T-helper 17 cell (primary cell): ENCODE data around the gene KAZN. TPM values are rescaled to one million over a fixed set of nuclear protein-coding genes. Genes with fewer than 3 reads are reported as not detected.

Experiments used
- ATAC-seq: fragments of 150-1000 bp; cut with Tn5 transposase; 2 replicates; pipeline ENCODE4 v1.10.0; 2021; ENCODE audit warnings: mild to moderate bottlenecking, moderate library complexity
- DNase-seq, 3 donors: peaks; one replicate each; pipeline versions ENCODE4 v3.0.0 to v3.0.0-alpha.2; 2020 to 2021
- H3K9me3 ChIP-seq: one replicate; pipeline ENCODE4 v1.7.0; 2013; ENCODE audit warnings: low read length, mild to moderate bottlenecking; ENCODE audit not compliant: control insufficient read depth, poor library complexity, severe bottlenecking
- H3K27ac Mint-ChIP-seq: one replicate; pipeline ENCODE4 v1.8.0; 2022; ENCODE audit warnings: mild to moderate bottlenecking, moderate library complexity, mixed read lengths
- H3K27me3 Mint-ChIP-seq: one replicate; pipeline ENCODE4 v1.8.0; 2022; ENCODE audit warnings: mixed read lengths
- H3K36me3 Mint-ChIP-seq: one replicate; pipeline ENCODE4 v1.8.0; 2022; ENCODE audit warnings: low read depth, mixed read lengths
- H3K4me1 Mint-ChIP-seq: one replicate; pipeline ENCODE4 v1.8.0; 2022; ENCODE audit warnings: mild to moderate bottlenecking, mixed read lengths
- H3K4me3 Mint-ChIP-seq: one replicate; pipeline ENCODE4 v1.8.0; 2022; ENCODE audit warnings: mild to moderate bottlenecking, moderate library complexity, mixed read lengths
- total RNA-seq, 4 donors: library from RNA in 2 of 4; stranded (reverse) in 2 of 4; gene quantifications; one replicate each; pipeline ENCODE4 v1.2.3 and lab custom pipeline; 2022 to 2026

The KAZN gene
- total RNA-seq, 2 donors from 2014 or later: 0.10 to 0.62 TPM

DNA sequence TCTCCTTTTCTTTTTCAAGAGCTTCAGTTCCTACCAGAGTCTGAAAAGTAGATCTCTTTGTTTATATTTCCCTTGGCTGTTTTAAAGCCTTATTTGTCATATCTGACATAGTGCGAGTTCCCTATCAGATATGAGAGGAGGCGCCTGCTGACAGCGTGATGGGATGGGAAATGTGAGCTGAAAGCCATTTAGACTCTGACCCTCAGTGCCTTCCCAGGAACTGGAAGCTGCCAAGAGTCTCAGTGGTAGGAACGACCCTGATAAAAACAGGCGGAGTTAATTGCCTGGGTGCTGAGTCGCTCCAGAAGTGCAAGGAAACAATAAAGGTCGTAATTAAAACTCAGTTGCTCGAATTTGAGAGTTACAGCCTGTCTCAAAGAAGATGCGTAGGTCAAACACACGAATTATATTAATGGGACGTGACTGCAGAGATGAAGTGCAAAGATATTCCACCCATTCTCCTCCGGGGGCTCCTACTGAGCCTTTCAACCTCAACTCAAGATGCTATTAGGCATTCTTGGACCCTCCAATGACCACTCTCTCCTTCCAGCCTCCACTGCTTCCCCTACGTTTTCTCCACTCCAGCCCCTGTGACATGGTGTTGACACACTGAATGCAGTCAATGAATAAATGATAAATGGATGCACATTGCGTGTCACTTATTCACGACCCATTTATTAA, 84.6 kb downstream of the KAZN start:
- Mint-ChIP-seq H3K27ac (no peak overlapping the region), H3K4me1 (peaks cover 2% of the 10 kb centered on the region), H3K4me3 (no peak overlapping the region), H3K27me3 (no peaks in the 10 kb centered on the region), H3K36me3 (no peaks in the 10 kb centered on the region)
- no peak for ATAC-seq
- no peak for DNase-seq
- no peaks in the 10 kb centered on the region for H3K9me3 ChIP-seq

DNA sequence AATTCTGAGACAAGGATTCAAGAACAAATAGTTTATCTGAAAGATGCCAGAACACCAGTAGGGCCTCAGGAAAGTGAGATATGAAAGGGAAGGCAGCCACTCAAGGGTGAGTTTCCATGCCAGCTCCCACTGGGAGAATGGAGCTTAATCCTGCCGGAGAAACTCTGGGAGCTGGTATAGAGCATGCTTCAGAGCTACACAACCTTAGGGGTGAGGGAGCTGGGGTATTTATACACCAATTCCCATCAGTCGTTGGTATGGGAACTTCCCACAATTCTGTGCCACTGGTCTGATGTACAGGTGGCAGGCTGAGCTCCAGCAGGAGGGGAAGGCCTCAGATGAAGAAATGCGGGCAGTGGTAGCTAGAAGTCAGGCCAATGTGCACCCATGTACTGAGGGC, 86.6 kb downstream of the KAZN start:
- DNase-seq (no peak), ATAC-seq (no peak)
- Mint-ChIP-seq H3K27me3 (no peaks in the 10 kb centered on the region), H3K4me1 (peaks cover 2% of the 10 kb centered on the region), H3K4me3 (no peak overlapping the region), H3K36me3 (no peaks in the 10 kb centered on the region), H3K27ac (no peak overlapping the region)
- H3K9me3 ChIP-seq: no peaks in the 10 kb centered on the region

DNA sequence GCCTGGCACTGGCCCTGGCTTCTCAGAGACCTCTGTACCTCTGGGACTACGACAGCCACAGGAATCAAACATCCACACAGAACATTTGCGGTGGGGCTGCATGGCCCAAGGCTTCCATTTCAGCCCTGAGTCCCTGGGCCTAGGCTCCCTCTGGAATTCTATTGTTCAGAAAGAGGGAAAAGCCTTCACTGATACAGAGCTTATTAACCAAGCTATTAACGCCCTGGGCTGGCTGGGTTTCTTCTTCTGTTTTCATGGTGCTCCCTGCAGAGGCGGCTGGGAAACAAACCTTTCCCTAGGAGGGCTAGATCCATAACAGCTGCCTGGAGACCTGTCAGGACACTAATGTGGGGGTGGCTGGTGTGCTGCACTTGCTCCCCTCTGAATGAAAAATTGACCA, 88.2 kb downstream of the KAZN start:
- no peak overlapping the region for H3K27ac Mint-ChIP-seq
- DNase-seq (no peak), ATAC-seq (no peak)
- no peak overlapping the region for H3K4me3 Mint-ChIP-seq
- H3K9me3 ChIP-seq: no peaks in the 10 kb centered on the region
- H3K4me1 Mint-ChIP-seq: peaks cover 2% of the 10 kb centered on the region
- H3K27me3 Mint-ChIP-seq: no peaks in the 10 kb centered on the region
- no peaks in the 10 kb centered on the region for H3K36me3 Mint-ChIP-seq

DNA sequence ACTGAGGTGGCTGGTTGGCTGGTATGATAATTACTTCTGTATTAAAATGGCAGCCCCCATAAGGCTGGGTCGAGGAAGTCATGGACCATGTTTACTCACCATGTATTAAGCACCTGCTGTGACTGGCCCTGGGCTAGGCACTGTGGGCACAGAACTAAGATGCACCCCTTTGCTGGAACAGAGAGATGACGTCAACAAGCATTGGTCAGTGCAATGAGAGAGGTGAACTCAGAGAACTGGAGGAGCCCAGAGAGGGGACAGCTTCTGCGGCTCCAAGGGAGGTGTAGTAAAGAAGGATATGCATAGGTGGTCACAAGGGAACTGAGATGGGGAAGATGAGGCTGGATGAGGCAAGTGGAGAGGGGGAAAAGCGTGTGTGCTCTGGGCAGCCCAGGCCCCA, 88.7 kb downstream of the KAZN start:
- Mint-ChIP-seq H3K27me3 (no peaks in the 10 kb centered on the region), H3K4me3 (no peak overlapping the region), H3K27ac (no peak overlapping the region), H3K36me3 (no peaks in the 10 kb centered on the region), H3K4me1 (no peaks in the 10 kb centered on the region)
- no peak for ATAC-seq
- no peak for DNase-seq
- H3K9me3 ChIP-seq: no peaks in the 10 kb centered on the region

DNA sequence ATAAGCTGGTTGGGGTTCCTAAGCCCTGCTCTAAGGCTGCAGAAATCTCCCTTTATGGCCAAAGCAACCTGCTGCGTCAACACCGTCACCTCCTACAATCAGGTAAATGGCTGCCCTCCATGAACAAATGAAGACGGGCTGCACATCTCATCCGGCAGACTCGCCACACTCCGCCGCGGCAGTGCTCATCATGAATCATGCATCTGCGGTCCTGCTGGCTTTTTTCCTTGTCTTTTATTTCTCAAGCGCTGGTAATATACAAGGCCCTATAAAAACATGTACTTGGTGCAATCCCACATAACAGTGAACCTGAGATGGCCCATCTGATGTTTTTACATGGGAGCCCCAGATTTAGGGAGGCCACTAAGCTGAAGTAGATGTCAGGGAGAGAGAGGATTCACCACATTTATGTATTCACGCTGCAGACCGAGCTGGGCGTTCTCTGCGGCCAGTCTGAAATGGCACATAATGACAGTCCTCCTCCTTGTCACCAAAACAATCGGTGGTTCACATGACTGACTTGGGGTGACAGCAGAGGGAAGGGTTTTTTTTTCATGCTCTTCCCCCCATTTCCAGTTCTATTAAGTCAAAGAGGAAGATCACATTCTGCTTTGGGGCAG, 91.6 kb downstream of the KAZN start:
- DNase-seq: no peak
- Mint-ChIP-seq H3K27ac (no peak overlapping the region), H3K27me3 (no peaks in the 10 kb centered on the region), H3K4me1 (no peaks in the 10 kb centered on the region), H3K36me3 (no peaks in the 10 kb centered on the region), H3K4me3 (no peak overlapping the region)
- no peaks in the 10 kb centered on the region for H3K9me3 ChIP-seq
- ATAC-seq: no peak

- DNase-seq (no peak), ATAC-seq (no peak)
- Mint-ChIP-seq H3K4me1 (no peaks in the 10 kb centered on the region), H3K27ac (no peak overlapping the region), H3K36me3 (no peaks in the 10 kb centered on the region), H3K27me3 (peaks cover 22% of the 10 kb centered on the region), H3K4me3 (no peak overlapping the region)
- H3K9me3 ChIP-seq: no peaks in the 10 kb centered on the region
Measured at GRCh38 chr1:14693949-14694348, 95.5 kb downstream of the KAZN start.

- no peak overlapping the region for H3K27ac Mint-ChIP-seq
- H3K36me3 Mint-ChIP-seq: no peaks in the 10 kb centered on the region
- ATAC-seq: no peak
- peaks cover 24% of the 10 kb centered on the region for H3K27me3 Mint-ChIP-seq
- no peak for DNase-seq
- no peaks in the 10 kb centered on the region for H3K4me1 Mint-ChIP-seq
- H3K9me3 ChIP-seq: no peaks in the 10 kb centered on the region
- no peak overlapping the region for H3K4me3 Mint-ChIP-seq
Measured at GRCh38 chr1:14694589-14694988, 96.1 kb downstream of the KAZN start.

GRCh38 chr1:14696761-14697160, 98.3 kb downstream of the KAZN start:
- Mint-ChIP-seq H3K4me1 (no peaks in the 10 kb centered on the region), H3K27ac (no peak overlapping the region), H3K27me3 (peaks cover 24% of the 10 kb centered on the region), H3K36me3 (no peaks in the 10 kb centered on the region), H3K4me3 (no peak overlapping the region)
- no peak for DNase-seq
- no peaks in the 10 kb centered on the region for H3K9me3 ChIP-seq
- ATAC-seq: no peak

DNA sequence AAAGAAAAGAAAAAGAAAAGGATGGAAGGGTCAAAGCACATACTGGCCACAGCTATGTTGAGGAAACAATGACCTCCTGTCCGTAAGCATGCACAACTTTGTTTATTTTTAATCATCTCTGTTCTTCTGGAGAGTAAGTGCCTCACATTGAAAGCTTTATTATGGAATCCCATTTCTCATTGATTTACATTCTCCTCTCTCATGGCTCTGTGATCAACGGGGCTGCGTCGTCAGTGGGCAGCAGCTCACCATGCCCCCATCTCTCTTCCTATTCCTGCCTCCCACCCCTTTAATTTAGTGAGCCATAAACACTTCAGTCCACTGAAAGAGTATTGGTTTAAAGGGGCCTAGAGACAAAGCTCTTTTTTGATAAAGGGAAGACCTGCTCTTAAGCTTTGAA, 98.9 kb downstream of the KAZN start:
- H3K27ac Mint-ChIP-seq: no peak overlapping the region
- H3K4me1 Mint-ChIP-seq: no peaks in the 10 kb centered on the region
- ATAC-seq (no peak), DNase-seq (no peak)
- peaks cover 24% of the 10 kb centered on the region for H3K27me3 Mint-ChIP-seq
- no peaks in the 10 kb centered on the region for H3K9me3 ChIP-seq
- no peaks in the 10 kb centered on the region for H3K36me3 Mint-ChIP-seq
- H3K4me3 Mint-ChIP-seq: no peak overlapping the region

GRCh38 chr1:14698314-14698713, 99.8 kb downstream of the KAZN start:
- no peak overlapping the region for H3K4me3 Mint-ChIP-seq
- H3K27ac Mint-ChIP-seq: no peak overlapping the region
- ATAC-seq: no peak
- DNase-seq: no peak
- peaks cover 24% of the 10 kb centered on the region for H3K27me3 Mint-ChIP-seq
- H3K36me3 Mint-ChIP-seq: no peaks in the 10 kb centered on the region
- H3K4me1 Mint-ChIP-seq: no peaks in the 10 kb centered on the region
- no peaks in the 10 kb centered on the region for H3K9me3 ChIP-seq

DNA sequence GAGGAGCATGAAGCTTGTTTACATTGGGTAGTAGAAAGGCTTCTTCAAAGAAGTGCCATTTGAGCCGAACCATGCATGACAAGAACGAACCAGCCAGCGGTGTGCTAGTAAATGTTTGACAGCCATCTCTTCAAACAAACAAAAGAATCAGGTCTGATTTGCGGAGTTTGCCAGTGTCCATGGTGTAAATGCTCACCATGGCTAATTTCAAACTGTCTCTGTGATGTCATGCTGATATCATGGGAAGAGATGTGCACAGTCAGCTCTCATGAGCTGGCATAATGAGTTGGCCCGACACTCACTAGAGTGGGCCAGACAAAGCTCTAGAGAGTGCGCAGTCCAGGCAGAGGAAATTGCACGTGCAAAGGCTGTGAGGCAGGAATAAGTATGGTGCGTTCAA, 101.1 kb downstream of the KAZN start:
- no peaks in the 10 kb centered on the region for H3K36me3 Mint-ChIP-seq
- ATAC-seq (no peak), DNase-seq (no peak)
- no peaks in the 10 kb centered on the region for H3K9me3 ChIP-seq
- H3K27ac Mint-ChIP-seq: no peak overlapping the region
- no peaks in the 10 kb centered on the region for H3K4me1 Mint-ChIP-seq
- H3K4me3 Mint-ChIP-seq: no peak overlapping the region
- H3K27me3 Mint-ChIP-seq: peaks cover 24% of the 10 kb centered on the region

GRCh38 chr1:14704846-14705245, 106.4 kb downstream of the KAZN start:
- no peaks in the 10 kb centered on the region for H3K4me1 Mint-ChIP-seq

GRCh38 chr1:14705824-14706223, 107.3 kb downstream of the KAZN start:
- no peaks in the 10 kb centered on the region for H3K4me1 Mint-ChIP-seq
- no peak overlapping the region for H3K4me3 Mint-ChIP-seq
- no peak overlapping the region for H3K27ac Mint-ChIP-seq
- H3K9me3 ChIP-seq: no peaks in the 10 kb centered on the region
- no peaks in the 10 kb centered on the region for H3K36me3 Mint-ChIP-seq
- DNase-seq (no peak), ATAC-seq (no peak)
- H3K27me3 Mint-ChIP-seq: no peaks in the 10 kb centered on the region

More at GRCh38 chr1:14704846-14705245, 106.4 kb downstream of the KAZN start:
- DNase-seq (no peak), ATAC-seq (no peak)
- Mint-ChIP-seq H3K36me3 (no peaks in the 10 kb centered on the region), H3K27ac (no peak overlapping the region), H3K27me3 (no peaks in the 10 kb centered on the region), H3K4me3 (no peak overlapping the region)
- no peaks in the 10 kb centered on the region for H3K9me3 ChIP-seq

DNA sequence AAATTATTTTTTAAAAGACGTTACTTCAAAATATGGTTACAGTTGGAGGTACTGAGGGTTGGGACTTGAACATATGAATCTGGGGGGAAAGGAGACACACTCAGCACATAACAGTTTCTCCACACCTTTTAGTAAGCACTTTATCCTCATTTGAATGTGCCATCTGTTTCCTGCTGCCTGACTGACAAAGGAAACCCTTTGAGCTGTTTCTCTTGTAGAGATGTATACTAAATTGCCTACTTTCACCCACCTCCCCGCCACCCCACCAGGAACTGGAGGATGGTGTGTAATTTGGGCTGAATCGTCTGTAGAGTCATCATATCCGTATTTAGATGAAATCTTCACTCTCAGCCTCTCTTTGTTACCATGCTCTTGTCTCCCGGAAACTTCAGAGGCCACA, 108.1 kb downstream of the KAZN start:
- Mint-ChIP-seq H3K27ac (no peak overlapping the region), H3K4me3 (no peak overlapping the region), H3K4me1 (no peaks in the 10 kb centered on the region), H3K36me3 (no peaks in the 10 kb centered on the region), H3K27me3 (no peaks in the 10 kb centered on the region)
- DNase-seq (no peak), ATAC-seq (no peak)
- H3K9me3 ChIP-seq: no peaks in the 10 kb centered on the region
